Panc1 (cell line): Measurements from ENCODE around the gene CD4.

Experiments
- POLR2AphosphoS5 ChIP-seq: IDR thresholded peaks from 2 replicates; pipeline ENCODE4 v1.6.1; 2012; ENCODE audit warnings: mild to moderate bottlenecking, low read depth, low read length, moderate library complexity
- SIN3A ChIP-seq: IDR thresholded peaks from 2 replicates; pipeline ENCODE4 v1.6.1; 2012; ENCODE audit warnings: low read depth, mild to moderate bottlenecking, low read length, moderate library complexity, borderline replicate concordance; ENCODE audit not compliant: insufficient read depth
- TCF7L2 ChIP-seq: IDR thresholded peaks from 2 replicates; pipeline ENCODE4 v1.6.1; 2011; ENCODE audit warnings: mild to moderate bottlenecking, low read depth, low read length, inconsistent platforms
- TF ChIP-seq, protein P1 (sequence below): fragments of 450-650 bp; IDR thresholded peaks from 2 replicates; pipeline ENCODE4 v1.5.1; 2017; ENCODE audit warnings: mild to moderate bottlenecking
- TF ChIP-seq, protein P2 (sequence below), 2 experiments: IDR thresholded peaks; 2 replicates each; pipeline ENCODE4 v1.6.1; 2011 to 2012; ENCODE audit warnings: low read depth in 2 of 2, control low read depth in 1 of 2, low read length in 1 of 2, mild to moderate bottlenecking in 1 of 2, moderate library complexity in 1 of 2; ENCODE audit not compliant: insufficient read depth in 1 of 2

DNA sequence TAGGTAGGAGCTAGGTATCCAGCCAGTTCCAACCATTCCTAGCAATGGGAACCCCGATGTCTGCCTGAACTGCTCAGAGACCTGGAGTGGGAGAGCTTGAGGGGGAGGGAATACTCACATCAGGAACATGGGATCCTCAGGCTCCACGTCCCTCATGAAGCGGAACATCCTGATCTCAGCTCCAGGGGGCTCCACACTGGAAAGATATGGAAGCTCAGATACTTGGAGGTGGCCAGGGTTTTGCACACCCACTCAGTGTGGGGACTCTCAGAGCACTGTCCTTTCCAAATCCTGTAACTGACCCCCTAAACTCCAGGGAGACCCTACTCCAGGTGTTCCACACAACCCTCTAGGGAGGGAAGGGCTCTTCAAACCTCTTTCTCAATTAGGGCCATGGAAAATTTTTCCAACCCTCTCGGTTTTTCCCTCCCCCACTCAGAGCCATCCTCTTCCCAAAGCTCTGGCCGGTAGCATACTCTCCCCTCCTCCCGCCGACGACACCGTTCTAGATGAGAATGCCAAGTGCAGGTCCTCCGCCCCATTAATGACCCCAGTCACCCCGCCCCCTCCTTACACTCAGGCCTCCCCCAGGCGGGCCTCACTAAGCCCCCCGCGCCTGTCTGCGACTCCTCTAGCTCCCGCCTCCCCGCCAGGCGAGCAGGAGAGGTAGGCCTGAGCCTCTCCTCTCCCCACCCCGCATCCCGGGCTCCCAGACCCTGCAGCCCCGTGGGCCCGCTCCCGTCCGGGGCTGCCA, 37.0 kb upstream of the CD4 start:
- TF ChIP-seq, protein P1, sequence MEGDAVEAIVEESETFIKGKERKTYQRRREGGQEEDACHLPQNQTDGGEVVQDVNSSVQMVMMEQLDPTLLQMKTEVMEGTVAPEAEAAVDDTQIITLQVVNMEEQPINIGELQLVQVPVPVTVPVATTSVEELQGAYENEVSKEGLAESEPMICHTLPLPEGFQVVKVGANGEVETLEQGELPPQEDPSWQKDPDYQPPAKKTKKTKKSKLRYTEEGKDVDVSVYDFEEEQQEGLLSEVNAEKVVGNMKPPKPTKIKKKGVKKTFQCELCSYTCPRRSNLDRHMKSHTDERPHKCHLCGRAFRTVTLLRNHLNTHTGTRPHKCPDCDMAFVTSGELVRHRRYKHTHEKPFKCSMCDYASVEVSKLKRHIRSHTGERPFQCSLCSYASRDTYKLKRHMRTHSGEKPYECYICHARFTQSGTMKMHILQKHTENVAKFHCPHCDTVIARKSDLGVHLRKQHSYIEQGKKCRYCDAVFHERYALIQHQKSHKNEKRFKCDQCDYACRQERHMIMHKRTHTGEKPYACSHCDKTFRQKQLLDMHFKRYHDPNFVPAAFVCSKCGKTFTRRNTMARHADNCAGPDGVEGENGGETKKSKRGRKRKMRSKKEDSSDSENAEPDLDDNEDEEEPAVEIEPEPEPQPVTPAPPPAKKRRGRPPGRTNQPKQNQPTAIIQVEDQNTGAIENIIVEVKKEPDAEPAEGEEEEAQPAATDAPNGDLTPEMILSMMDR, result no peak
- TF ChIP-seq TCF7L2 (no peak), POLR2AphosphoS5 (no peak), SIN3A (no peak)
- TF ChIP-seq, protein P2, sequence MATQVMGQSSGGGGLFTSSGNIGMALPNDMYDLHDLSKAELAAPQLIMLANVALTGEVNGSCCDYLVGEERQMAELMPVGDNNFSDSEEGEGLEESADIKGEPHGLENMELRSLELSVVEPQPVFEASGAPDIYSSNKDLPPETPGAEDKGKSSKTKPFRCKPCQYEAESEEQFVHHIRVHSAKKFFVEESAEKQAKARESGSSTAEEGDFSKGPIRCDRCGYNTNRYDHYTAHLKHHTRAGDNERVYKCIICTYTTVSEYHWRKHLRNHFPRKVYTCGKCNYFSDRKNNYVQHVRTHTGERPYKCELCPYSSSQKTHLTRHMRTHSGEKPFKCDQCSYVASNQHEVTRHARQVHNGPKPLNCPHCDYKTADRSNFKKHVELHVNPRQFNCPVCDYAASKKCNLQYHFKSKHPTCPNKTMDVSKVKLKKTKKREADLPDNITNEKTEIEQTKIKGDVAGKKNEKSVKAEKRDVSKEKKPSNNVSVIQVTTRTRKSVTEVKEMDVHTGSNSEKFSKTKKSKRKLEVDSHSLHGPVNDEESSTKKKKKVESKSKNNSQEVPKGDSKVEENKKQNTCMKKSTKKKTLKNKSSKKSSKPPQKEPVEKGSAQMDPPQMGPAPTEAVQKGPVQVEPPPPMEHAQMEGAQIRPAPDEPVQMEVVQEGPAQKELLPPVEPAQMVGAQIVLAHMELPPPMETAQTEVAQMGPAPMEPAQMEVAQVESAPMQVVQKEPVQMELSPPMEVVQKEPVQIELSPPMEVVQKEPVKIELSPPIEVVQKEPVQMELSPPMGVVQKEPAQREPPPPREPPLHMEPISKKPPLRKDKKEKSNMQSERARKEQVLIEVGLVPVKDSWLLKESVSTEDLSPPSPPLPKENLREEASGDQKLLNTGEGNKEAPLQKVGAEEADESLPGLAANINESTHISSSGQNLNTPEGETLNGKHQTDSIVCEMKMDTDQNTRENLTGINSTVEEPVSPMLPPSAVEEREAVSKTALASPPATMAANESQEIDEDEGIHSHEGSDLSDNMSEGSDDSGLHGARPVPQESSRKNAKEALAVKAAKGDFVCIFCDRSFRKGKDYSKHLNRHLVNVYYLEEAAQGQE (IDR thresholded peaks at IDR 0.05; ENCODE audit: insufficient read depth in 1 of 2, low read depth in 2 of 2, low read length in 1 of 2), result no peak
